Activated naive CD4-positive, alpha-beta T cell treated with anti-CD3 and anti-CD28 coated beads, Interleukin-2, amount 10 ng/mL, durations not matched to agents 7 days and 5 days (primary cell): ENCODE data around the gene SUSD1.
"Not testable (repeated sequence)": the region's sequence is repeated elsewhere in the genome, so short reads cannot be mapped to it uniquely, and the experiment has no call there.

Experiments
- CTCF ChIA-PET: fragments of 350-600 bp; sonication (Branson Sonifier 250); formaldehyde crosslinking; loops from one replicate; lab custom pipeline; 2021; ENCODE audit warnings: antibody characterized with exemption; lab: Charles Lee
- DNase-seq: peaks from one replicate; pipeline ENCODE4 v3.0.0-alpha.2; 2020
- H3K27ac Mint-ChIP-seq: one replicate; pipeline ENCODE4 v1.8.0; 2021; ENCODE audit warnings: mild to moderate bottlenecking, moderate library complexity, mixed read lengths
- H3K27me3 Mint-ChIP-seq: one replicate; pipeline ENCODE4 v1.8.0; 2021; ENCODE audit warnings: mild to moderate bottlenecking, mixed read lengths
- H3K36me3 Mint-ChIP-seq: one replicate; pipeline ENCODE4 v1.8.0; 2021; ENCODE audit warnings: mixed read lengths
- H3K4me1 Mint-ChIP-seq: one replicate; pipeline ENCODE4 v1.8.0; 2021; ENCODE audit warnings: mixed read lengths
- H3K4me3 Mint-ChIP-seq: one replicate; pipeline ENCODE4 v1.8.0; 2021; ENCODE audit warnings: mild to moderate bottlenecking, moderate library complexity, mixed read lengths
- H3K9me3 Mint-ChIP-seq: one replicate; pipeline ENCODE4 v1.8.0; 2021; ENCODE audit warnings: mixed read lengths

SUSD1 gene

DNA sequence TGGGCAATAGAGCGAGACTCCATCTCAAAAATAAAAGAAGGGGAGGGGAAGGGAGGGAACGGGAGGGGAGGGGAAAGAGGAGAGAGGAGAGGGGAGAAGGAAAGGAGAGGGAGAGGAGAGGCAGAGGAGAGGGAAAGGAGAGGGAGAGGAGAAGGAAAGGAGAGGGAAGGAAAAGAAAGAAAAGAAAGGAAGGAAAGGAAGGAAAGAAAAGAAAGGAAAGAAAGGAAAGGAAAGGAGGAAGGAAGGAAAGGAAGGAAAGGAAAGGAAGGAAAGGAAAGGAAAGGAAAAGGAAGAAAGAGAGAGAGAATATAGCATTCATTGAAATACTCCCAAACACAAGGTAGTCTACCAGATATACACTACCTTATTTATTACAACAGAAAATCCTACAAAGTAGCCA, 44.8 kb downstream of the SUSD1 start:
- CTCF ChIA-PET, result interaction anchor here (0.9 to 1.0 kb wide), 2 partner anchors 18 to 19 kb away, joined by 3 read pairs; no protein-coding TSS in a partner anchor
- DNase-seq, result no peak
- Mint-ChIP-seq H3K27ac (no peak overlapping the region), H3K27me3 (no peaks in the 10 kb centered on the region), H3K9me3 (no peaks in the 10 kb centered on the region), H3K4me1 (no peaks in the 10 kb centered on the region), H3K36me3 (peaks cover 5% of the 10 kb centered on the region), H3K4me3 (no peak overlapping the region)

DNA sequence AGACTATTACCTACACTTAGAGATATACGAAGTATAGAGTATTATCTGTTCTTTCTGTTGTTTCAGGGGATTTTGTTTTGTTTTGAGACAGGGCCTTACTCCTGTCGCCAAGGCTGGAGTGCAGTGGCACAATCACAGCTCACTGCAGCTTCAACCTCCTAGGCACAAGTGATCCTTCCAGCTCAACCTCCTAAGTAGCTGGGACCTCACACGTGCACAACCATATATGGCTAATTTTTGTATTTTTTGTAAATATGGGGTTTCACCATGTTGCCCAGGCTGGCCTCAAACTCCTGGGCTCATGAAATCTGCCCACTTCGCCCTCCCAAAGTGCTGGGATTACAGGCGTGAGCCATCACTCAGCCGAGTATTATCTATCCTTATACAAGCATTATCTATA, 45.9 kb downstream of the SUSD1 start:
- Mint-ChIP-seq H3K4me1 (no peaks in the 10 kb centered on the region), H3K36me3 (peaks cover 4% of the 10 kb centered on the region), H3K27ac (no peak overlapping the region), H3K4me3 (no peak overlapping the region), H3K9me3 (no peaks in the 10 kb centered on the region), H3K27me3 (no peaks in the 10 kb centered on the region)
- DNase-seq, result no peak
- CTCF ChIA-PET, result no interaction called here

DNA sequence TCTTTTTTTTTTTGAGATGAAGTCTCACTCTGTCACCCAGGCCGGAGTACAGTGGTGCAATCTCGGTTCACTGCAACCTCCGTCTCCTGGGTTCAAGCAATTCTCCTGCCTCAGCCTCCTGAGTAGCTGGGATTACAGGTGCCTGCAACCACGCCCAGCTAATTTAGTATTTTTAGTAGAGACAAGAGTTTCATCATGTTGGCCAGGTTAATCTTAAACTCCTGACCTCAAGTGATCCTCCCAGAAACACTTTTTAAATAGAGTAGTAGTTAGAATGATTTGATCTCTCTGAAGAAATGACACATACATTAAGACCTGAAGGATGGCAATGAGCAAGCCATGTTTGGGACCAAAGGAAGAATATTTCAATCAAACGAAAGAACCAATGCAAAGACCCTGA, 46.7 kb downstream of the SUSD1 start:
- H3K27me3 Mint-ChIP-seq, CTCF ChIA-PET, H3K4me1 Mint-ChIP-seq, H3K27ac Mint-ChIP-seq, H3K9me3 Mint-ChIP-seq, H3K4me3 Mint-ChIP-seq, H3K36me3 Mint-ChIP-seq, DNase-seq: not testable (repeated sequence)

DNA sequence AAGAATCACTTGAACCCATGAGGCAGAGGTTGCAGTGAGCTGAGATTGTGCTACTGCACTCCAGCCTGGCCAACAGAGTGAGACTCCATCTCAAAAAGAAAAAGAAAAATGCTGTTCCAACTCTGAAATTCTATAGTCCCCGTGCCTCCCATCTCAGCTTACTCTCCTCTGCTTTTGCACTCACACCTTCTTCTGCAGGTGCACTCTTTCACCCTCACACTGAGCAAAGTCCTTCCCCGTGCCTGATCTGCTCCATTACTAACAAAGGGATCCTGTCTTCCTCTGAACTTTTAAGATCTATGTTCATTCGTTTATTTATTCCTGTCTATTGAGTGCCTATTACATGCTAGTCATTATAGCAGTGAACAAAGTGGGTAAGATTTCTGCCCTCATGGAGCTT, 47.8 kb downstream of the SUSD1 start:
- H3K36me3 Mint-ChIP-seq, result peaks cover 10% of the 10 kb centered on the region
- no peaks in the 10 kb centered on the region for H3K27me3 Mint-ChIP-seq
- CTCF ChIA-PET, result no interaction called here
- no peak overlapping the region for H3K4me3 Mint-ChIP-seq
- no peak overlapping the region for H3K27ac Mint-ChIP-seq
- H3K4me1 Mint-ChIP-seq, result peaks cover 6% of the 10 kb centered on the region
- no peak for DNase-seq
- H3K9me3 Mint-ChIP-seq, result no peaks in the 10 kb centered on the region

DNA sequence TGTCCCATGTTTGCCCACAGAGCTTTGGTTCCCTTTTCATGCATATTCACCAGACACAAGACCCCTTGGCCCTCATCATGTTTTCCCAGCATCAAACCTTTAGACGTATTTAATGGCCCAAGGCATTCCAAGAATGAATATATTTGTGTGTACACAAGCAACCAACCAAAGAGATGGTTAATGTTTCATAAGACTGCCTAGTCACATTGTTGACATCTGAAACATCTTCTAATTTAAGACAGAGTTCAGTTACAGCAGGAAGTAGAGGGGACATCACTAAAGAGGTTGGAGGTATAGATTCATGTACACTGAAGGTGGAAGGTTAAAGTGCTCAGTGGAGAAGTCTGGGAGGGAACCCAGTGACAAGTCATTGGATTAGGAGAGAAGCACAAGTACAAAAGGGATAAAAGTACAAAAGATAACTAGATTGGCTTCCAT, 49.1 kb downstream of the SUSD1 start:
- Mint-ChIP-seq H3K36me3 (peaks cover 18% of the 10 kb centered on the region), H3K27me3 (no peaks in the 10 kb centered on the region), H3K9me3 (no peaks in the 10 kb centered on the region), H3K4me3 (no peak overlapping the region), H3K27ac (no peak overlapping the region), H3K4me1 (peaks cover 6% of the 10 kb centered on the region)
- DNase-seq, result no peak
- CTCF ChIA-PET, result no interaction called here

DNA sequence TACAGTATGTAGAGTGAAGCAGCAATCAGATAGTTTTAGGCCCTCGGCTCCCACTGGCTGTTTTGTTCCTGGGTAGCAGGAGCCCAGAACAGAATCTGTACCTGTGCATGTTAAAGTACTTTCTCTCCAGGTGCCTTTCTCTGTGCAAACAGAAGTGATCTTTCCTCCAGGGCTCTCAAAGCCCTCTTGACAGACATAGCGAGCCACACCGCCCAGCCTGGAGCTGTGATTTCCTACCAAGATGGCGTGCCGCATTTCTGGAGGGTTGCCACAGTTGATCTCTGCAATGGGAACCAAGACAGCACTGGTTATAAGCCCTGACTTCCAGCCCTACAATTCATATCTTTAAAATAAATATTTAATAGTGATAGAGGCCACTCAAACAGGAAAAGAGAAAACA, 50.9 kb downstream of the SUSD1 start:
- no peak for DNase-seq
- H3K27me3 Mint-ChIP-seq, result no peaks in the 10 kb centered on the region
- no peak overlapping the region for H3K4me3 Mint-ChIP-seq
- H3K27ac Mint-ChIP-seq, result no peak overlapping the region
- H3K4me1 Mint-ChIP-seq, result peaks cover 6% of the 10 kb centered on the region
- CTCF ChIA-PET, result no interaction called here
- H3K36me3 Mint-ChIP-seq, result peaks cover 18% of the 10 kb centered on the region
- H3K9me3 Mint-ChIP-seq, result no peaks in the 10 kb centered on the region

DNA sequence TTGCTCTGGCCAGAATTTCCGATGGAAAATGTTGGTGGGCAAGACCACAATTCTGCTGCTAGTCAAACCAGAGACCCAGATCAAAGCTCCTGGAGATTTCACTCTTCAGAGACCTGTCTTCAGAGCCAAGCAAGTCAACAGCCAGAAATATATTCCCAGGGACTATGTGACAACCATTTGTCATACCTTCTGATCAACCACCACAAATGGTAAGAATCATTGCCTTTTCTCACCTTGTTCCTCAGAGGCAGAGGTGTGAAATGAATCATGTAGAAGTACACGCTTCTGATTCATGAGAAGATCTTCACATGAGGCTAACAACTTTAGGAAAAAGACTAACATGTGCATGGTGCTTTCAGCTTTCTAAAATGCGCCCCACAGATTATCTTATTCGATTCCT, 53.5 kb downstream of the SUSD1 start:
- H3K4me3 Mint-ChIP-seq, result no peak overlapping the region
- DNase-seq, result no peak
- H3K27ac Mint-ChIP-seq, result no peak overlapping the region
- CTCF ChIA-PET, result no interaction called here
- no peaks in the 10 kb centered on the region for H3K9me3 Mint-ChIP-seq
- peaks cover 18% of the 10 kb centered on the region for H3K36me3 Mint-ChIP-seq
- no peaks in the 10 kb centered on the region for H3K27me3 Mint-ChIP-seq
- peaks cover 6% of the 10 kb centered on the region for H3K4me1 Mint-ChIP-seq

DNA sequence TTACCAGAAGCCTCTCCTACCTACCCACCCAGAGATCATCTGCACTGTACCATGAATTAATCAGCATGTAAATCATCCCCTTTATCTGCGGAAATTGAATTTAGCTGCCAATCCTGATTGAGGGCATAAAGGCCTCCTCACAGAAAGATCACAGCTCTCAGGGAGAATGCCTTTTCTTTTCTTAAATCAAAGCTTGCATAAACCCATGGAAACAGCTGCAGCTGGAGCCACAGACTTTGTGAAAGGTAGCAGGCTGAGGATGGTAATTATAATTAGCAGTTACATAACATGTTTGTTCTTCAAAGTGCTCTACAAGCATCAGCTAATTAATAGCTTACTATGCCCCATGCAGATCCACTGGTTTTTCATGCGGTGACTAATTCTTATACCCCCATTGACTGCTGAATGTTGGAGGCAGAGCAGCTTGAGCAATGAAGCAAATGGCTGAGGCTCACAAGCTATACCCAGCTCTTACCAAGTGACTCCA, 54.6 kb downstream of the SUSD1 start:
- CTCF ChIA-PET, result interaction anchor here (0.7 to 1.2 kb wide), 2 partner anchors 14 to 241 kb away, joined by 3 to 5 read pairs; no protein-coding TSS in a partner anchor
- H3K9me3 Mint-ChIP-seq, result no peaks in the 10 kb centered on the region
- no peaks in the 10 kb centered on the region for H3K27me3 Mint-ChIP-seq
- DNase-seq, result no peak
- H3K36me3 Mint-ChIP-seq, result peaks cover 20% of the 10 kb centered on the region
- no peak overlapping the region for H3K4me3 Mint-ChIP-seq
- peaks cover 6% of the 10 kb centered on the region for H3K4me1 Mint-ChIP-seq
- H3K27ac Mint-ChIP-seq, result no peak overlapping the region

DNA sequence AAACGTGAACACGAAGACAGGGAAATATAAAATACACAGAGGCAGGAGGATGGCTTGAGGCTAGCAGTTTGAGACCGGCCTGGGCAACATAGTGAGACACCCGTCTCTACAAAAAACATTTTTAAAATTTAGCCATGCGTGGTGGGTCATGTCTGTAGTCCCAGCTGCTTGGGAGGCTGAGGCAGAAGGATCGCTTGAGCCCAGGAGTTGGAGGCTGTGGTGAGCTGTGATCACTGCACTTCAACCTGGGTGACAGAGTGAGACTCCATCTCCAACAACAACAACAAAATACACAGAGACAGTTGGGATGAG, 55.1 kb downstream of the SUSD1 start:
- Mint-ChIP-seq H3K4me3 (no peak overlapping the region), H3K4me1 (peaks cover 6% of the 10 kb centered on the region), H3K36me3 (peaks cover 20% of the 10 kb centered on the region), H3K27ac (no peak overlapping the region), H3K9me3 (no peaks in the 10 kb centered on the region), H3K27me3 (no peaks in the 10 kb centered on the region)
- DNase-seq, result no peak
- CTCF ChIA-PET, result interaction anchor here (0.7 to 1.2 kb wide), 2 partner anchors 14 to 242 kb away, joined by 3 to 5 read pairs; no protein-coding TSS in a partner anchor

DNA sequence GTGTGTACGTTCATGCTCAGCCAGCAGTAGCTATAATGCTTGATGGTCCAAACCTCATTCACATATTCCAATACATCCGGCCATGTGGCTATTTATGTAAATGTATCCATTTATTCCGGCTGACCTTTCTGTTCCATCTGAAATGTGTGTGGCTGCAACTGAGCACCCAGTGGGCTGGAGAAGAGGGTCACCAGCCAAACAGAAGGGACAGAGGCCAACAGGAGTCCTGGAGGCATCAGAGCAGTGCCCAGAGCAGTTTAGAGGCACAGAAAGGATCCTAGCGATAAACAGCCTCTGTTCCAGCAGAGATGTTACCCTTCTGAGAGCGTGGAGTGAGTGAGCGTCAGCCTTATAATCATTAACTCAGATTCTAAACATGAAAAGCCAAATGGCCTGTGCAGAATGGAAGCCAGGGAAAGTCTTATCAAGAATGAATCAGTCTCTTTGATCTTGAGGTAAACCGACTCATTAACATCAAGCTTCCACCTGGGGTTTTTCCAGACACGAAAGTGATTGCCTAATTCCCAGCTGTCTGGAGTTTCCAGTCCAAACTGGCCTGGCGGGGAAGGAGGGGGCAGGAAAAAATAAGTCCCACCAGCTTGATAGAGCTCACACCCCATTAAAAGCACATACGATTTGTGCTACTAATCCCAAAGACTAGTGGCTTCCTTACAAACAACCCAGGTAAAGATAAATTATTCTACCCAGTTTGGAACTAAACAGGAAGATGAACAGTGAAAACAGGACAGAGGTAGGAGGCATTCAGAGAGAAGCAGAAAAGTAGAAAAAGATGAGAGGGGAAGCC, 55.7 kb downstream of the SUSD1 start:
- Mint-ChIP-seq H3K4me1 (peaks cover 6% of the 10 kb centered on the region), H3K27me3 (no peaks in the 10 kb centered on the region), H3K36me3 (peaks cover 20% of the 10 kb centered on the region), H3K27ac (no peak overlapping the region), H3K4me3 (no peak overlapping the region), H3K9me3 (no peaks in the 10 kb centered on the region)
- DNase-seq, result no peak
- CTCF ChIA-PET, result no interaction called here

DNA sequence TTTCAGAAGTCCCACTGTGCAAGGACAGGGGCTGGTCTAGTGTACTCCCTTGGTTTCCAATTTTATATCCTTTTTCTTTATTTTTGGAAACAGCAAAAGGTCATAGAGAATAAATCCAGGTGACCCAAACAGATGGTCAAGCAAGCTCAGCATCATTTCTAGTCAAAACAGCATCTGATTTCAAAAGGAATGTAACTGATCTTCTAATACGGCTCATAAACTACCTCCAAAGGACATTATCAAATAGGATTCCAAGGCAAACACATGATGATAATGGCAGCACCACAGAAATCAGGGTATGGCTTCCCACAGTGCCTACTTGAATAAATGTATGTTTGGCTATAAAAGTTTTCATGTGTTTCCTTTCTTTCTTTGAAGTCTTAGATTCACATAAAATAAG, 57.1 kb downstream of the SUSD1 start:
- Mint-ChIP-seq H3K27ac (no peak overlapping the region), H3K36me3 (peaks cover 17% of the 10 kb centered on the region)

DNA sequence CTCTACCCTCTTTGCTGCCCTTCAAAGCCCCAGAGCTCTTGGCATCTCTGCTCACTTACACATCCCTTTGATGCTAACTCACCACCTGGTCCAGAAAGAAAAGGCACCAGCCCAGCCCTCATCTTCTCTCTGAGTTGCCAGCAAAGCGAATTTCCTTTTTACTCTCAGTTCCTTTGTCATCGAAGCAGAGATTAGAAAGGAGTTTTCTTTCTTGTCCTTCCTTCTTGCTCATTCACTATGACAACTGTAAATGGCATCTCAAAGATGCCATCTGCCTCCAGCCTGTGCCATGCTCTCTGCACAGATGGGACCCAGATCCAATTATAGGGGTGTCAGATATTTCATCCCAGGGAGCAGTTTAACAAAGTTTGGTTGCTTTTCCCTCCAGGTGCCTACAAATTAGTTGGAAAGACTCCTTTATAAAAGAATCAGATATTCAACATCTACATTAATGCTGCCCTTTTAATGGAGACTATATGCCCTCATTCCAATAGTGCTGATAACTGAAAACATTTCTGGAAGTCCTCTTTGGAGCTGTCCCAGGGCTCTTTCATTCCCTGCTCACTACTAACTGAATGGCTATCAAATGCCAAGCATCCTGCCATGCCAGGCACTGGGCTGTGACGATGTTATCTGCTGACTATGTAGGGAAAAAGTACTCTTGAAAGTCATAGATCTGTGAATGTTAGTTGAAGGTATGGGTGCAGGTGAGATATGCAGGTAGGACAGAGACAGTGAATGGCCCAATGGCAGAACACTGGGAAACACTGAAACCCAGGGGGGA, 58.9 kb downstream of the SUSD1 start:
- Mint-ChIP-seq H3K27me3 (no peaks in the 10 kb centered on the region), H3K9me3 (no peaks in the 10 kb centered on the region), H3K27ac (no peak overlapping the region), H3K36me3 (peaks cover 8% of the 10 kb centered on the region), H3K4me1 (no peaks in the 10 kb centered on the region), H3K4me3 (no peak overlapping the region)
- CTCF ChIA-PET, result interaction anchor here (0.7 to 4.5 kb wide), 3 partner anchors 244 to 539 kb away, joined by 3 to 33 read pairs (median 4); no protein-coding TSS in a partner anchor
- DNase-seq, result no peak

More for the DNA sequence above, 57.1 kb downstream of the SUSD1 start:
- Mint-ChIP-seq H3K4me3 (no peak overlapping the region), H3K4me1 (peaks cover 4% of the 10 kb centered on the region), H3K27me3 (no peaks in the 10 kb centered on the region), H3K9me3 (no peaks in the 10 kb centered on the region)
- DNase-seq, result no peak
- CTCF ChIA-PET, result no interaction called here

DNA sequence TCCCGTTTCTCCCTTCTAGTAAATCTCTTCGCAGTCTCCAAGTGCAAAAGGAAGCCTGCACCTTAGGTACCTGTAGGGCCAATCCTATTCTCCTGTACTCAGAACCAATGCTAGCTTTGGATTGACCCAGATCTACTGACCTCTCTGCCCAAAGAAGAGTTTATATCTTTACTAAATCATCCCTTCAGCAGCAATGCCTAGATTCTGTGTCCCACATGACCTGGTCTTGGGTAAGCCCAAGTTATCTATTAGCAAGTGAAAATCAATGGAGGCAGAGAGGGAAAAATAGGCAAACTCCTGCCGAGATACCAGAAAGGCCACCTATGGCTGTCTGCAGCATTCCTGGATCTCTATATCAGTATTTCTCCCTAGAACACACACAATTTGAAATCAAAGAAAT, 60.0 kb downstream of the SUSD1 start:
- Mint-ChIP-seq H3K27me3 (no peaks in the 10 kb centered on the region), H3K27ac (no peak overlapping the region), H3K4me1 (no peaks in the 10 kb centered on the region), H3K9me3 (no peaks in the 10 kb centered on the region), H3K4me3 (no peak overlapping the region), H3K36me3 (peaks cover 8% of the 10 kb centered on the region)
- DNase-seq, result no peak
- CTCF ChIA-PET, result interaction anchor here (0.7 to 4.5 kb wide), 3 partner anchors 18 to 538 kb away, joined by 3 to 33 read pairs (median 3); no protein-coding TSS in a partner anchor

DNA sequence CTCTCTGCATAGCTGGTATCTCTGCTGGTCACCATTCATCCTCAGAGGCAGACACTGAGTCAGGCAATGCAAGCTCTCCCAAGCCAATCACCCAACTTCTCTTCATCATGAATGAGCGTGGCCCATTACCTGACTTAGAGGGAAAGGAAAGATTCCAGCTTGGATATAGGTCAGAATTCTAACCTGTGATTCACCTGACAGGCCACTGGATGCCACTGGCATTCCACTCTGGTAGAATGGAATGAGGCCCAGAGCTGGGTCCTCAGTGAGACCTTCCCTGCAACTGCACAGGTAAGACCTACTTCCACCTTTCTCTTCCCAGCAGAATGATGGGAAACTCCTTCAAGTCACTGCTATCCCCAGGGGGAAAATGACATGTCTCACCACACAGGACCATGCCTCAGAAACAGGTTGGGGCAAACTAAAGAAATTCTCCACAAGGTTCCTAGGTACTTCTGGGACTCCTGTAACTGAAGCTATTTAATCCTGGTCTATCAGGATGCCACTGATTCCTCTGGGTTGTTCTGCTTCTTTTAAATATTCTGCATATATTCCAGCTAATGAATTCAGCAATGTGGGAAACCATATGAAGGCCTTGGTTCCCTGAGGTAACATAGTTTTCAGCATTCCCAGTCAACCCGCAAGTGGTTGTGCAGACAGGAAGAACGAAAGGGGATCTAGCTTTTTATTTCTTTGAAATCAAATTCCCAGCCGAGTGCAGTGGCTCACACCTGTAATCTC, 62.0 kb downstream of the SUSD1 start:
- no peak overlapping the region for H3K4me3 Mint-ChIP-seq
- H3K27me3 Mint-ChIP-seq, result no peaks in the 10 kb centered on the region
- H3K9me3 Mint-ChIP-seq, result no peaks in the 10 kb centered on the region
- DNase-seq, result peak; percentile 40
- H3K27ac Mint-ChIP-seq, result no peak overlapping the region
- CTCF ChIA-PET, result interaction anchor here (0.6 to 4.5 kb wide), 13 partner anchors 11 to 707 kb away, joined by 3 to 33 read pairs (median 5); partner anchors contain the start of gene HSDL2
- H3K36me3 Mint-ChIP-seq, result peaks cover 9% of the 10 kb centered on the region
- no peaks in the 10 kb centered on the region for H3K4me1 Mint-ChIP-seq
